Neural cell (in vitro differentiated cells): Measurements from ENCODE around the gene MYL12A. TPM values are rescaled to one million over a fixed set of nuclear protein-coding genes. Genes with fewer than 3 reads are reported as not detected.

Source experiments
- H2AFZ ChIP-seq: fragments of 200-600, 300-800 bp; sonication (generic), shearing (Covaris generic); 2 replicates; pipeline ENCODE4 v1.6.0; 2014; ENCODE audit warnings: low read depth, mild to moderate bottlenecking, antibody characterized with exemption, low read length, moderate library complexity
- H3F3A ChIP-seq: fragments of 200-600 bp; shearing (Covaris generic); 2 replicates; pipeline ENCODE4 v1.6.1; 2016; ENCODE audit warnings: mild to moderate bottlenecking, moderate library complexity, mixed read lengths, antibody characterized with exemption, low read length; ENCODE audit not compliant: insufficient read depth, poor library complexity, severe bottlenecking
- H3K27ac ChIP-seq: fragments of 200-600, 300-800 bp; sonication (generic), shearing (Covaris generic); 2 replicates; pipeline ENCODE4 v1.5.1; 2014; ENCODE audit warnings: mild to moderate bottlenecking, low read length, moderate library complexity
- H3K27me3 ChIP-seq: fragments of 300-800, 200-600 bp; sonication (generic), shearing (Covaris generic); 2 replicates; pipeline ENCODE4 v1.6.0; 2014; ENCODE audit warnings: mild to moderate bottlenecking, low read depth, low read length, moderate library complexity; ENCODE audit not compliant: insufficient read depth
- H3K36me3 ChIP-seq: fragments of 300-800, 200-600 bp; sonication (generic), shearing (Covaris generic); 2 replicates; pipeline ENCODE4 v1.5.1; 2014; ENCODE audit warnings: mild to moderate bottlenecking, antibody characterized with exemption, low read length, moderate library complexity; ENCODE audit not compliant: insufficient read depth
- H3K4me2 ChIP-seq: fragments of 300-800, 200-600 bp; sonication (generic), shearing (Covaris generic); 2 replicates; pipeline ENCODE4 v1.6.0; 2014; ENCODE audit warnings: mild to moderate bottlenecking, low read length
- H3K4me3 ChIP-seq: fragments of 300-800, 200-600 bp; sonication (generic), shearing (Covaris generic); 2 replicates; pipeline ENCODE4 v1.5.1; 2014; ENCODE audit warnings: mild to moderate bottlenecking, low read length, moderate library complexity
- H3K79me2 ChIP-seq: fragments of 200-600 bp; shearing (Covaris generic); replicated peaks from 2 replicates; pipeline ENCODE4 v1.6.0; 2014; ENCODE audit warnings: mild to moderate bottlenecking, low read length, moderate library complexity; ENCODE audit not compliant: insufficient read depth
- H3K9ac ChIP-seq: fragments of 300-800, 200-600 bp; sonication (generic), shearing (Covaris generic); 2 replicates; pipeline ENCODE4 v1.6.1; 2016; ENCODE audit warnings: mild to moderate bottlenecking, low read length, mixed read lengths
- H3K9me2 ChIP-seq: fragments of 200-600 bp; shearing (Covaris generic); 2 replicates; pipeline ENCODE4 v1.6.1; 2016; ENCODE audit warnings: mild to moderate bottlenecking, low read length, mixed read lengths; ENCODE audit not compliant: insufficient read depth
- H3K9me3 ChIP-seq: fragments of 200-600, 300-800 bp; sonication (generic), shearing (Covaris generic); 2 replicates; pipeline ENCODE4 v1.6.1; 2016; ENCODE audit warnings: mild to moderate bottlenecking, mixed run types, low read length, moderate library complexity, mixed read lengths
- H4K20me1 ChIP-seq: fragments of 200-600 bp; shearing (Covaris generic); 2 replicates; pipeline ENCODE4 v1.6.1; 2016; ENCODE audit warnings: mild to moderate bottlenecking, mixed run types; ENCODE audit not compliant: insufficient read depth
- EP300 ChIP-seq: fragments of 450-650 bp; conservative IDR thresholded peaks from 2 replicates; pipeline ENCODE4 v1.6.1; 2014; ENCODE audit warnings: antibody characterized with exemption, mild to moderate bottlenecking, moderate library complexity; ENCODE audit not compliant: poor library complexity, severe bottlenecking
- EZH2 ChIP-seq: fragments of 200-600, 300-800 bp; shearing (Covaris generic), sonication (generic); IDR thresholded peaks from 2 replicates; pipeline ENCODE4 v1.6.1; 2014; ENCODE audit warnings: antibody characterized with exemption, low read length, borderline replicate concordance, mild to moderate bottlenecking; ENCODE audit not compliant: insufficient read depth, poor library complexity, severe bottlenecking
- MXI1 ChIP-seq: fragments of 450-650 bp; conservative IDR thresholded peaks from 2 replicates; pipeline ENCODE4 v1.6.1; 2014; ENCODE audit warnings: antibody characterized with exemption, mild to moderate bottlenecking; ENCODE audit not compliant: poor library complexity, severe bottlenecking
- POLR2AphosphoS5 ChIP-seq: IDR thresholded peaks from 2 replicates; pipeline ENCODE4 v1.6.1; 2012
- RAD21 ChIP-seq: fragments of 450-650 bp; conservative IDR thresholded peaks from 2 replicates; pipeline ENCODE4 v1.6.1; 2014; ENCODE audit warnings: antibody characterized with exemption, mild to moderate bottlenecking, moderate library complexity
- SMC3 ChIP-seq: fragments of 450-650 bp; conservative IDR thresholded peaks from 2 replicates; pipeline ENCODE4 v1.6.1; 2014; ENCODE audit warnings: antibody characterized with exemption, mild to moderate bottlenecking, moderate library complexity; ENCODE audit not compliant: poor library complexity
- TAF1 ChIP-seq: IDR thresholded peaks from 2 replicates; pipeline ENCODE4 v1.6.1; 2012; ENCODE audit warnings: low read depth
- polyA plus RNA-seq: library from polyadenylated mRNA; depleted of rRNA; stranded (reverse); fragments of >200 nt; gene quantifications from 2 replicates; pipeline ENCODE4 v1.2.3, GENCODE V29; 2014
- TF ChIP-seq, protein P1 (sequence below): IDR thresholded peaks from 2 replicates; pipeline ENCODE4 v1.6.1; 2012; ENCODE audit warnings: borderline replicate concordance
- TF ChIP-seq, protein P2 (sequence below): fragments of 450-650 bp; IDR thresholded peaks from 2 replicates; pipeline ENCODE4 v1.5.1; 2014; ENCODE audit warnings: antibody characterized with exemption, mild to moderate bottlenecking, moderate library complexity; ENCODE audit not compliant: poor library complexity, severe bottlenecking

MYL12A gene
- polyA plus RNA-seq, 1 donor from 2014 or later: 62.7 TPM

GRCh38 chr18:3264362-3264761, 16.8 kb downstream of the MYL12A start:
- Histone ChIP-seq H3K79me2 (peaks cover 69% of the 10 kb centered on the region), H3K9me2 (no peaks in the 10 kb centered on the region), H3K4me3 (peak overlapping the region; percentile 23), H4K20me1 (peaks cover 4% of the 10 kb centered on the region), H3K4me2 (no peak overlapping the region), H3K9me3 (no peaks in the 10 kb centered on the region), H2AFZ (no peak overlapping the region), H3K36me3 (no peaks in the 10 kb centered on the region), H3K27me3 (no peaks in the 10 kb centered on the region), H3K27ac (no peak overlapping the region), H3K9ac (no peak overlapping the region), H3F3A (no peaks in the 10 kb centered on the region)
- TF ChIP-seq, protein P1, sequence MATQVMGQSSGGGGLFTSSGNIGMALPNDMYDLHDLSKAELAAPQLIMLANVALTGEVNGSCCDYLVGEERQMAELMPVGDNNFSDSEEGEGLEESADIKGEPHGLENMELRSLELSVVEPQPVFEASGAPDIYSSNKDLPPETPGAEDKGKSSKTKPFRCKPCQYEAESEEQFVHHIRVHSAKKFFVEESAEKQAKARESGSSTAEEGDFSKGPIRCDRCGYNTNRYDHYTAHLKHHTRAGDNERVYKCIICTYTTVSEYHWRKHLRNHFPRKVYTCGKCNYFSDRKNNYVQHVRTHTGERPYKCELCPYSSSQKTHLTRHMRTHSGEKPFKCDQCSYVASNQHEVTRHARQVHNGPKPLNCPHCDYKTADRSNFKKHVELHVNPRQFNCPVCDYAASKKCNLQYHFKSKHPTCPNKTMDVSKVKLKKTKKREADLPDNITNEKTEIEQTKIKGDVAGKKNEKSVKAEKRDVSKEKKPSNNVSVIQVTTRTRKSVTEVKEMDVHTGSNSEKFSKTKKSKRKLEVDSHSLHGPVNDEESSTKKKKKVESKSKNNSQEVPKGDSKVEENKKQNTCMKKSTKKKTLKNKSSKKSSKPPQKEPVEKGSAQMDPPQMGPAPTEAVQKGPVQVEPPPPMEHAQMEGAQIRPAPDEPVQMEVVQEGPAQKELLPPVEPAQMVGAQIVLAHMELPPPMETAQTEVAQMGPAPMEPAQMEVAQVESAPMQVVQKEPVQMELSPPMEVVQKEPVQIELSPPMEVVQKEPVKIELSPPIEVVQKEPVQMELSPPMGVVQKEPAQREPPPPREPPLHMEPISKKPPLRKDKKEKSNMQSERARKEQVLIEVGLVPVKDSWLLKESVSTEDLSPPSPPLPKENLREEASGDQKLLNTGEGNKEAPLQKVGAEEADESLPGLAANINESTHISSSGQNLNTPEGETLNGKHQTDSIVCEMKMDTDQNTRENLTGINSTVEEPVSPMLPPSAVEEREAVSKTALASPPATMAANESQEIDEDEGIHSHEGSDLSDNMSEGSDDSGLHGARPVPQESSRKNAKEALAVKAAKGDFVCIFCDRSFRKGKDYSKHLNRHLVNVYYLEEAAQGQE: no peak
- TF ChIP-seq, protein P2, sequence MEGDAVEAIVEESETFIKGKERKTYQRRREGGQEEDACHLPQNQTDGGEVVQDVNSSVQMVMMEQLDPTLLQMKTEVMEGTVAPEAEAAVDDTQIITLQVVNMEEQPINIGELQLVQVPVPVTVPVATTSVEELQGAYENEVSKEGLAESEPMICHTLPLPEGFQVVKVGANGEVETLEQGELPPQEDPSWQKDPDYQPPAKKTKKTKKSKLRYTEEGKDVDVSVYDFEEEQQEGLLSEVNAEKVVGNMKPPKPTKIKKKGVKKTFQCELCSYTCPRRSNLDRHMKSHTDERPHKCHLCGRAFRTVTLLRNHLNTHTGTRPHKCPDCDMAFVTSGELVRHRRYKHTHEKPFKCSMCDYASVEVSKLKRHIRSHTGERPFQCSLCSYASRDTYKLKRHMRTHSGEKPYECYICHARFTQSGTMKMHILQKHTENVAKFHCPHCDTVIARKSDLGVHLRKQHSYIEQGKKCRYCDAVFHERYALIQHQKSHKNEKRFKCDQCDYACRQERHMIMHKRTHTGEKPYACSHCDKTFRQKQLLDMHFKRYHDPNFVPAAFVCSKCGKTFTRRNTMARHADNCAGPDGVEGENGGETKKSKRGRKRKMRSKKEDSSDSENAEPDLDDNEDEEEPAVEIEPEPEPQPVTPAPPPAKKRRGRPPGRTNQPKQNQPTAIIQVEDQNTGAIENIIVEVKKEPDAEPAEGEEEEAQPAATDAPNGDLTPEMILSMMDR: no peak
- no peak for TF ChIP-seq SMC3
- TF ChIP-seq TAF1: no peak
- TF ChIP-seq EZH2: no peak
- no peak for TF ChIP-seq POLR2AphosphoS5
- TF ChIP-seq EP300: no peak
- TF ChIP-seq MXI1: no peak
- TF ChIP-seq RAD21: no peak

- H3K4me2 ChIP-seq: no peak overlapping the region
- H4K20me1 ChIP-seq: peaks cover 4% of the 10 kb centered on the region
Measured at GRCh38 chr18:3265564-3266033, 18.0 kb downstream of the MYL12A start.

More at GRCh38 chr18:3265564-3266033, 18.0 kb downstream of the MYL12A start:
- Histone ChIP-seq H3K36me3 (no peaks in the 10 kb centered on the region), H3K27me3 (no peaks in the 10 kb centered on the region), H3K9ac (no peak overlapping the region), H3K9me2 (no peaks in the 10 kb centered on the region), H2AFZ (no peak overlapping the region), H3K79me2 (peaks cover 79% of the 10 kb centered on the region), H3F3A (no peaks in the 10 kb centered on the region), H3K9me3 (no peaks in the 10 kb centered on the region), H3K4me3 (no peak overlapping the region), H3K27ac (no peak overlapping the region)
- TF ChIP-seq MXI1 (no peak), SMC3 (no peak)
- TF ChIP-seq, protein P2: no peak
